Globus pallidus (tissue), 1 donor: ENCODE data around the gene DNAJC5.
"Not testable (repeated sequence)": the region's sequence is repeated elsewhere in the genome, so short reads cannot be mapped to it uniquely, and the experiment has no call there.

Experiments used
- DNase-seq: peaks from one replicate; pipeline ENCODE4 v3.0.0-alpha.2; 2015; ENCODE audit warnings: low spot score

Gene DNAJC5

DNA sequence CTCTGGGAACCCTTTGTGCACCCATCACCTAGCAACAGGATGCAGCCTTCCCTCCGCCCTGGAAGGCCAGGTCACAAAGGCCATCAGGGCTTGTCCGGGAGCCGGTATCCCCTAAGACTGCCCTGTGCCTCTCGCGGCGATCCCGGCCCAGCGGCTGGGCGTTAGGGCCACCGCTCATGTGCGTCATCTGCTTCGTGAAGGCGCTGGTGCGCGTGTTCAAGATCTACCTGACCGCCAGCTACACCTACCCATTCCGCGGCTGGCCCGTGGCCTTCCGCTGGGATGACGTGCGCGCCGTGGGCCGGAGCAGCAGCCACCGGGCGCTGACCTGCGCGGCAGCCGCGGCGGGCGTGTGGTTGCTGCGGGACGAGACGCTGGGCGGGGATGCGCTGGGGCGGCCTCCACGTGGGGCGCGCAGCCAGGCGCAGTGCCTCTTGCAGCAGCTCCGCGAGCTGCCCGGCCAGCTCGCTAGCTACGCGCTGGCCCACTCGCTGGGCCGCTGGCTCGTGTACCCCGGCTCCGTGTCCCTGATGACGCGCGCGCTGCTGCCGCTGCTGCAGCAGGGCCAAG is 33.5 kb upstream of the DNAJC5 start, which contains the start of gene ABHD16B:
Gene ABHD16B (plus strand): TSS at position 134 of the 570 bp plus-strand sequence. CDS start 43 bp downstream, at position 177.
- no peak for DNase-seq

DNA sequence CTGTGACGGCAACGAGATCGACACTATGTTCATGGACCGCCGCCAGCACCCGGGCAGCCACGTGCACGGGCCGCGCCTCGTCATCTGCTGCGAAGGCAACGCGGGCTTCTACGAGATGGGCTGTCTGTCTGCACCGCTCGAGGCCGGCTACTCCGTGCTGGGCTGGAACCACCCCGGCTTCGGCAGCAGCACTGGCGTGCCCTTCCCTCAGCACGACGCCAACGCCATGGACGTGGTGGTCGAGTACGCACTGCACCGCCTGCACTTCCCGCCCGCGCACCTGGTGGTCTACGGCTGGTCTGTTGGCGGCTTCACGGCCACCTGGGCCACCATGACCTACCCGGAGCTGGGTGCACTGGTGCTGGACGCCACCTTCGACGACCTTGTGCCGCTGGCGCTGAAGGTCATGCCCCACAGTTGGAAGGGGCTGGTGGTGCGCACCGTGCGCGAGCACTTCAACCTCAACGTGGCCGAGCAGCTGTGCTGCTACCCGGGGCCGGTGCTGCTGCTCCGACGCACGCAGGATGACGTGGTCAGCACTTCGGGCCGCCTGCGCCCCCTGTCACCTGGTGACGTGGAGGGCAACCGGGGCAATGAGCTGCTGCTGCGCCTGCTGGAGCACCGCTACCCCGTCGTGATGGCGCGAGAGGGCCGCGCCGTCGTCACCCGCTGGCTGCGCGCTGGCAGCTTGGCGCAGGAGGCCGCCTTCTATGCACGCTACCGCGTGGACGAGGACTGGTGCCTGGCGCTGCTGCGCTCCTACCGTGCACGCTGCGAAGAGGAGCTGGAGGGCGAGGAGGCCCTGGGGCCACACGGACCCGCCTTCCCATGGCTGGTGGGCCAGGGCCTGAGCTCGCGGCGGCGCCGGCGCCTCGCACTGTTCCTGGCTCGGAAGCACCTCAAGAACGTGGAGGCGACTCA is 32.7 kb upstream of the DNAJC5 start:
- DNase-seq, result no peak

DNA sequence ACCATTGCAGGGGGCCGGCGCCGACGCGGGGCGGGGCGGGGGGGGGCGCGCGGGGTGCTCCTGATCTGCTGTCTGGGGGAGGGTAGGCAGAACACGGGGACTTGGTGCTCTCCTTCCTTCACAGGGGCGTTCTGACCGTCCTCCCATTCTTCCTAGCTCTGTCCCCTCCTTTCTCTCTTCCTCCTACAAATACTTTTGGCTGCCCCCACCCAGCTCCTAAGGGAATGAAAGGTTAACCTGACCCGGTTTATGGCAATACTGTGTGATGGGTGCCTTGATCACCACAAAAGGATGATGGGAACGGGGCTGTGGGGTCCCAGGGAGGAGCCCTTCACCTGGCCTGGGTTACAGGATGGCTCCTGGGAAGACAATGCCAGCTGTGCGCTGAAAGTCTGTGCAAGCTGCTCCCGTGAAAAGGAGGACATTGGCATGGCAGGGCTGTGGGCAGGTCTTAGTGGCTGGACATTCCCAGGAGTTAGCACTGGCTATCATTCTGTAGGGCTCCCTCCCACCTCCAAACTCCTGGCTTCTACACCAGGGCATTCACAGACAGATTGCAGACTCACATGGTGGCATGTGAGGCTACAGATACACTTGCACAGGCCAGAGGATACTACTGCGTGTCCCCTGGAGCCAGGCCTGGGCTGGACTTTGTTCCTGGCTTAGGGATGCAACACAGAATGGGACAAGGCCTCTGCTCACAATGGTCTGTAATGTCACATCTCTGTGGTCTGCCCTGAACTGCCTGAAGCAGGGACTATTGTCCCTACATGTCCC is 31.7 kb upstream of the DNAJC5 start:
- DNase-seq, result no peak

DNA sequence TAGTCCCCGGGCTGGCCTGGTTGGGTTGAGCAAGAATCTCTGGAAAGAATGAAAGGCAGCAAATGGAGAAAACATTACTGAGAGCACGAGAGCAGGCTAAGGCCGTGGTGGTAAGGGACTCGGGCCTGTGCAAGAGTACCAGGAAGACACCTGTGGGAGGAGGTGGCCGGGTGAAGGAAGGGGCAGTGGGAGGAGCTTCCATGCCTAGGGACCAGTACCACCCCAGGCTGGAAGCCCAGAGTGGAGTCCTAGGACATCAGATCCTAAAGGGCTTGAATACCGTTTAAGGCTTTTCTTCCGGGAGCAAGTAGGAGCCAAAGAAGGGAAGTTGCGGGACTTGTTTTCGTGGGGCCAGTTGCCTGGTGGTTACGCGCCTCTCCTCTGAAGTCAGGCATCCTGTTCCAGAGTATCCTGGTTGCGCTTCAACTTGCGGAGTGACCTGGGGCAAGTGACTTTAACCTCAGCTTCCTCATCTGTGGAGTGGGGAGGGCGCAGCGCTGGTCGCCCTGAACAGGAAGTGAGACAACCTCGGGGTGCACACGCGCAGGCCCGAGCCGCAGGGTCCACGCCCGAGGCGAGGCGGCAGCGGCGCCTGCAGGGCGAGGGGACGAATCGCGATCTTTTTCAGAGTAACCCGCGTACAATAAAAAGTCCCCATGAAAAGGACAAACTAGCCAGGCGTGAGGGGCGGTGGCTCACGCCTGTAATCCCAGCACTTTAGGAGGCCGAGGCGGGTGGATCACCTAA is 31.0 kb upstream of the DNAJC5 start:
- DNase-seq, result peak; percentile 60

DNA sequence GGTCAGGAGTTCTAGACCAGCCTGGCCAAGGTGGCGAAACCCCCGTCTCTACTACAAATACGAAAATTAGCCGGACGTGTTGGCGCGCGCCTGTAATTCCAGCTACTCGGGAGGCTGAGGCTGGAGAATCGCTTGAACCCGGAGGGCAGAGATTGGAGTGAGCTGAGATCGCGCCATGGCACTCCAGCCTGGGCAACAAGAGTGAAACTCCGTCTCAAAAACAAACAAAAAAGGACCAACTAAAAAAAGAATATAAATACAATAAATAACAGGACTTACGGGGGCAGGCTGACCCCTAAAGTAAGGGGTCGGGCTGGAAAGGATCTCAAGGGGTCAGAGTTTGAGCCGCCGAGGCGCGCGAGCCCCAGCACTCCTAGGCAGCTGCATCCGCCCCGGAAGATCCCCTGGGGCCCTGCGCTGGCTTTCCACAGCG is 30.4 kb upstream of the DNAJC5 start:
- DNase-seq, result no peak

DNA sequence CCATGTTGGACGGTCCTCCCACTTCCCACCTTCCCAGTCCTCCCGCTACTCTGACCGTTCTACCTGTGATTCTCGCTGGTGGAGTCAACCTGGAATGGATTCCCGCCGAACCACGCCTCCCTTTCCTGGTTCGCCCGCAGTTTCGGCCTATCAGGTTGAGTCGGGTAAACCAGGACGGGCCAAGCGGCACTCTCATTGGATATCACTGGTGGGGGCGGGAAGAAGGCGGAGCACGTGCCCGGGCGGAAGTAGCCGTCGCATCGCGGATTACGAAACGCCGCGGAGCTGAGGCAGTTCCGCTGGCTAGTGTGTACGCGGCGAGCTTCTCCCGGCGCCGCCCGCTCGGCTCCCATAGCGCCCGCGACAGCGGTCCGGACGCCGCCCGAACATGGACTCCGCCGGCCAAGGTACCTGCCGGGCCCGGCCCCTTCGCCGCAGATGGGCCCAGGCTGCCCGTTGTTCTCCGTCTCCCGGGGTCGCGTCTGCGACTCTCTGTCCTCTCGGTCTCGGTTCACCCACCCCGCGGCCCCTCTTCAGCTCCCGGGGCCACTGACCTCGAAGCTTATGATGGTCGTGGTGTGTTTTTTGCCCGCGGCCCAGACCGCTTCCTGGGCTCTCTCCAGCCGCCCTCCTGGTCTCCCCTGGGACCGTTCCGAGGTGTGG is 29.8 kb upstream of the DNAJC5 start, which contains the start of gene TPD52L2:
Gene TPD52L2 (plus strand): TSS at position 293 of the 663 bp plus-strand sequence. CDS start 96 bp downstream, at position 389.
- DNase-seq, result peak; percentile 97

DNA sequence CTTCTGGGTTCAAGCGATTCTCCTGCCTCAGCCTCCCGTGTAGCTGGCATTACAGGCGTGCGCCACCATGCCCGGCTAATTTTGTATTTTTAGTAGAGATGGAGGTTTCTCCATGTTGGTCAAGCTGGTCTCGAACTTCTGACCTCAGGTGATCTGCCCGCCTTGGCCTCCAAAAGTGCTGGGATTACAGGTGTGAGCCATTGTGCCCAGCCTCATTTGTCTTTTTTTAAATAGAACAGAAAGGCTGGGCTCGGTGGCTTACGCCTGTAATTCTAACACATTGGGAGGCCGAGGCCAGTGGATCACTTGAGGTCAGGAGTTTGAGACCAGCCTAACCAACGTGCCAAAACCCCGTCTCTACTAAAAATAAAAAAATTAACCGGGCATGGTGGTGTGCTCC is 27.9 kb upstream of the DNAJC5 start:
- not testable (repeated sequence) for DNase-seq

DNA sequence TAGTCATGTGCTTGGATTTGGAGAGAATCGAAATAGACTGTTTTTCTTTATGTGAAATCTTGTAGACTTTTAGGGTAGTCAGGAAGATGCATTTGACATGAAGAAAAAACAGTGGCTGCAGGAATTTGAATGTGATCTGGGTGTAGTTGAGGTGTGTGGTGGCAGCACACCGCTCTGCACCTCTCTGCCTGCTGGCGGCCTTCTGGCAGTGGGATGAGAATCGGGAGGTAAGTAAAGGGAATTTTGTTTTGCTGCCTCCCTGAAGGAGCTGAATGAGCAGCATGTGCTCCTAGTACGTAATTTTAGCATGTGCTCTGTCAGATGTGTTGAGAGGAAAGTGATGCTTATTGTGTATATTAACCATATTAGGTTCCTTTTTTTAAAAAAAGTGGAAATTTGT is 26.7 kb upstream of the DNAJC5 start:
- DNase-seq, result no peak

DNA sequence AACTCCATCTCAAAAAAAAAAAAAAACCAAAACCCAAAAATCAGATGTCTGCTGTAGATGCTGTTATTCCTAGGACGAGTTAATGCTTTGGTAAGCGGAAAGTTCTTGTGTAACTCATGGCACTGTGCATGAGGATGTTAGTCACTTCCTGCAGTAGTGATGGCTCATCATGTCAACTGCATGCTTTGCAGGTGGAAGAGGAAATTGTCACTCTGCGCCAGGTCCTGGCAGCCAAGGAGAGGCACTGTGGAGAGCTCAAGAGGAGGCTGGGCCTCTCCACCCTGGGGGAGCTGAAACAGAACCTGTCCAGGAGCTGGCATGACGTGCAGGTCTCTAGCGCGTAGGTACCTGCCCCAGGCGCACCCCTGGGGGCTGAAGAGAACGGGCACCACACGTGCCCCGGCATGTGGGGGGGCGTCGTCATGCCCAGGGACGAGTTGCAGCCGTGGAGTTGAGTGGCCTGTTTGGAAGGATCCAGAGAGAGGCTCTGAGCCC is 21.4 kb upstream of the DNAJC5 start:
- peak; percentile 21 for DNase-seq

DNA sequence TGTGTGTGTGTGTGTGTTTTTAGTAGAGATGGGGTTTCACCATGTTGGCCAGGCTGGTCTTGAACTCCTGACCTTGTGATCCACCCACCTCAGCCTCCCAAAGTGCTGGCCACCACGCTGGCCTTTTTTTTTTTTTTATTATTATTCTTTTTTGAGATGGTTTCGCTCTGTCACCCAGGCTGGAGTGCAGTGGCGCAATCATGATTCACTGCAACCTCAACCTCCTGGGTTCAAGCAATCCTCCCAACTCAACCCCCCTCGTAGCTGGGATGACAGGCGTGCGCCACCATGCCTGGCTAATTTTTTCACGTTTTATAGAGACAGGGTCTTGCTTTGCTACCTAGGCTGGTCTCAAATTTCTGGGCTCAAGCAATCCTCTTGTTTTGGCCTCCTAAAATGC is 20.7 kb upstream of the DNAJC5 start:
- not testable (repeated sequence) for DNase-seq

DNA sequence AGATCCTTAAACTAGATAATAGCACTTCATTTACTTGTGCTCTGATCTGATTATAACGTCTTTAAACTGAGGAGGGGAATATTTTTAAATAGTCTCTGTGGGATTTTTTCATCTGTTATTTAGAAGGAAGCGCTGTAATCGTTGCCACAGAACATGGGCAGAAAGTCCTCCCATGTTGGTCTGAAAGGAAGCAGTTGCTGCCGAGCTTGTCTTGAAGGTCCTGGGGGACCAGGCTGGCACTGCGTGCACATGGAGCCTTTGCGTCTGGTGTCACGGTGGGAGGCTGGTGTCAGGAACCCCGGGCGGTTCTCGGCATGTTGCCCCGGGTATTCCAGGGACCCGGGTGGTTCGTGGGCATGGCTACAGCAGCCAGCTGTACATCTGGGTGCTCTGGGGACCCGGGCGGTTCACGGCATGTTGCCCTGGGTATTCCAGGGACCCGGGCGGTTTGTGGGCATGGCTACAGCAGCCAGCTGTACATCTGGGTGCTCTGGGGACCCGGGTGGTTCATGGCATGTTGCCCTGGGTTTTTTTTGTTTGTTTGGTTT is 18.4 kb upstream of the DNAJC5 start:
- DNase-seq, result no peak

DNA sequence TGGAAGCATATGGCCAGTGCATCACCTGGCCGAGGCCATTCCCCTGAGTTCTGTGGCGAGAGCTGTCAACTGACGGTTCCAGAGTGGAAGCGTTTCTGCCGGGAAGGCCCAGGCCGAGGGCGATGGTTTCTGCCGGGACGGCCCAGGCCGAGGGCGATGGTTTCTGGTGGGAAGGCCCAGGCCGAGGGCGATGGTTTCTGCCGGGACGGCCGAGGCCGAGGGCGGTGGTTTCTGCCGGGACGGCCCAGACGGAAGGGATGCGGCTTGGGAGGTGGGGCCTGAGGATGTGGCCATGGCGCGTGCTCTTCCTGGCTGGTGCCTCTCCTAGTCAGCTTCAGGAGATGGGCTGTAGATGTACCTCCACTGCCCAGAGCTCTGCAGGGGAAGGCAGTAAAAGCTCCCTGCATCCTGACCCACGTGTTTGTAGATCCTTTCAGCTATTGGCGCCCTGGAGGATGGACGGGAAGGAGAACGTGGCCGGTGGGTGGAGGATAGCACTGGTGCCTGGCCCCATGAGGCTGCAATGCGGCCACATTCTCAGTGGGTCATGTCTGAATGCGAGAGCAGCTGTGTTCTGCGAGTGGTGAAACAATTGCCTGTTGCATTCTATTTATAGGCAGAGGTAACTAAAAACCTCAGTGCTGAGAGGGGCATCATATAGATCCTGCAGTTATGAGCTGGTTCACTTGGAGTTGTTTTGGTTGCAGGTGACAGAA is 17.0 kb upstream of the DNAJC5 start:
- DNase-seq, result no peak

DNA sequence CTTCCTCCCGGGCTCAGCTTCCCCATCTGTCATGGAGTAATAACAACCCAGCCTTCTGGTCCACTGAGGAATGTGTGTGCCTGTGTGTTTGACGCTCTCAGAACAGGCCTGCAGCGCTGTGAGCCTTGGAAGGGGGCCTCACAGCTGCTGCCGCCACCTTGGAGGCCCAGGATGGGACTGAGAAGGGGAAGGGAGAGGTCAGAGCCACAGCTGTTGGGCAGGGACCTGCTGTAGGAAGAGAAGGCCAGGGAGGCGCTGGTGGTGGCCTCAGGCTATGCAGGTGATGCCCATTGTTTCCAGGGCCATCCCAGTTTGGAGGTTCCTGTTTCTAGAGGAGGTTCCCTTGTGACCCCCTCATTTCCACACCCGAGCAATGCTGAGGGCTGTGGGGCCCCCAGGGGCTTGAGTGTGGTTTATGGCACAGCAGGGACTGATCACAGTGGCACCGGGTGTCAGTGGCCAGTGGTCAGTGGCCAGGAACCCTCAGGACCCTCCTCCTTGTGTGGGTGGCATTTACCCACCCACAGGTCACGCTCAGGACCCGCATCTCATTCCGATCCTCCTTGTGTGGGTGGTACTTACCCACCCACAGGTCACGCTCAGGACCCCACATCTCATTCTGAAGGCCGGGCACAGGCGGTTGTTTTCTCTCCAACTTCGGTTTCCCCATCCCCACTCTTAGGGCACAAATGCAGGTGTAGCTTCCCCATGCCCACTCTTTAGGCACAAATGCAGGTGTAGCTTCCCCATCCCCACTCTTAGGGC is 15.8 kb upstream of the DNAJC5 start:
- DNase-seq, result no peak

DNA sequence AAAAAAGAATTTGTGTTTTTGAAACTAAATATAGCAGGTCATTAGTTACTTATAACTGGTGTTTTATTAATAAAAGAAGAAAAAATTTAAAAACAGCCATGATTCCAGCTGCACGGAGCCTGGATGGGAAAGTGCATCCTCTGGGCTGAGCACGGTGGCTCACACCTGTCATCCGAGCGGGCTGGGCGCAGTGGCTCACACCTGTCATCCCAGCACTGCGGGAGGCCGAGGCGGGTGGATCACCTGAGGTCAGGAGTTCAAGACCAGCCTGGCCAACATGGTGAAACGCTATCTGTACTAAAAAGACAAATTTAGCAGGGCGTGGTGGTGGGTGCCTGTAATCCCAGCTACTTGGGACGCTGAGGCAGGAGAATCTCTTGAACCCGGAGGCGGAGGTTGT is 14.0 kb upstream of the DNAJC5 start:
- not testable (repeated sequence) for DNase-seq

DNA sequence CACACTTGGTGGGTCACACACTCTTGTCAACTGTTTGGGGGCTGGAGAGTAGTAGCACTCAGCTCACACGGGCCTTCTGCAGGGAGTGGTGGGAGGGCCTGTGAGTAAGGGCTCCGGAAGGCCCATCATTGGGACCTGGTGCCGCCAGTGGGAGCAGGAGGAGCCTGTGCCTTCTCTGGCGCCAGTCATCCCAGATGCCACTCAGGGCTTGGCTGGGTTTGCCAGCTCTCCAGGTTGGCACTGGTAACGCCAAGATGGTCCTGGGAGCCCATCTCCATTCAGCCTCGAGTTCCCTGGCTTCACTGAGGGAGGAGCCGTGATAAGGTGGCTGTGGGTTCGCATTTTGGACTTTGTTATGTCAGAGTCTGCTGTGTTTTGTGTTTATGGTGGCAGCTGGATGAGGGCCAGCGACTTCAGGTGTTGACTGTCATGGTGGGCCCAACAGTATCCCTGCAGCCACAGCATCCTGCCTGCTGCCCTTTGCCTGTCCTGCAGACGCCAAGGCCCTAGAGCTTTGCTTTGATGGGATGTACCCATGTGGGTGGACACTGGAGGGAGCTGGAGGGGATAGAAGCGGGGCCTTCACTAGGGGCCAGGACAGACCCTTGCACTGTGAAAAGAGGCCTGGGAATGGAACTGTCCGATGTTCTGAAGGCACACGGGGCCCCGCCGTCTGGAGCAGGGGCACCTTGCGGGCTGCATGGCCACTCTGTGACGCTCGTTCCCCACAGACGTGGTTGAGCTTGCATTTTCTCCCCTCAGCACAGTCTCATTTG is 13.3 kb upstream of the DNAJC5 start:
- no peak for DNase-seq

DNA sequence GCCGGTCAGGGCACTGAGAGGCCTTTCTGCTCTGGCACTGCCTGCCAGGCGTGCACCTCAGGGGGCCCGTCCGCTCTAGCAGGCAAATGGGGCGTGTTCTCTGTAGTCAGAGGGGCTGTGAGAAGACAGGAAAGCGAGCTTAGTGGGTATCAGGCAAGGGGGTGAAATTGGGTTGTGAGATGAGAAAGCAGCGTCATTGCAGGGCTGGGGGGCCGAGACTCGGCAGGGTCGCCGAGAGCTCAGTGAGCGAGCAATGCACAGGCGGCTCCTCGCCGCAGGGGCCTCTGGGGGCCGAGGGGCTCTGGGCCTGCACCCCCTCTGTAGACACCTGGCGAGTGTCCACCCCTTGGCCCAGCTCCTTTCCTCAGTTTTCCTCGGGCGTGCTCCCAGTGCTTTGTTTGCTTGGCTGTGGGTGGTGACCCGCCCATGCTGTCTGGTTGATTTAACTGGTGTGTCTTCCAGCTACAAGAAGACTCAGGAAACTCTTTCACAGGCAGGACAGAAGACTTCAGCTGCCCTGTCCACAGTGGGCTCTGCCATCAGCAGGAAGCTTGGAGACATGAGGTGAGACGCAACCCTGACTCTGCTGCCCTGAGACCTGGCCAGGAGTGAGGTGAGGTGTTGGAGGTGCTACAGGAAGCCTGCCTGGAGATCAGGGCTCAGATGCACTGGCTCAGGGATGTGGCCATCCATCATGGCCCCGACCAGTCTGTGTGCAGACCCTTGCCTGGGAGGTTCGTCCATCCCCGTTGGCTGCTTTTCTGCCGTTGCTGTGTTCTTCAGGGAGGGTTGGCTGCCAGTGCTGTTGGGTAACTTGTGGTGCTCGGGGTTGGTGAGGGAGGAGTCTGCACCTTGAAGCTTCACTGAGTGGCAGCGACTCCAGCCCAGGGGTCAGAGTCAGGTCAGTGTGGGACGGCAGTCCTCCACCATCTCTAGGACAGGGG is 12.4 kb upstream of the DNAJC5 start:
- no peak for DNase-seq

DNA sequence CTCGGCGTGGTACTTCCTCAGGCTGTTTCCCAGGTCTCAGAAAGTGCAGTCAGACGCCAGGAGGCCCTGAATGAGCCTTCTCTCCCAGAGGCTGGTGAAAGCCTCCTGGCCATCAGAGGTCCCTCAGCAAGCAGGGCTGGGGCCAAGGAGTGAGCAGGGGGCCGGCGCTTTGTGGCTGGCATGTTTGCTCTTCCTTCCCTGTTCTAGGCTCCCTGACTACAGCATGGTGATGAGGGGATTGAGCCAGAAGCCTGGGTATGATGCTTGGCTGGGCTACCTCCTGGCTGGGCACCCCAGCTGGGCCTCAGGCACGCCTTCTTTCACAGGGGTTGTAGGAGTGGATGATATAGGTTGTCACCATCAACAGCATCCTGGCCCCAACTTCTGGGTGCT is 11.7 kb upstream of the DNAJC5 start:
- DNase-seq, result no peak
